DMS114 treated with DMSO at 0.1 percent for 48 hours (cell line): ENCODE data around the gene SARS2.
A peak's percentile ranks its signal among the peaks of the same experiment; 100 is the strongest.
"Not testable (repeated sequence)": the region's sequence is repeated elsewhere in the genome, so short reads cannot be mapped to it uniquely, and the experiment has no call there.

ENCODE experiments used
- DNase-seq: peaks from one replicate; lab custom pipeline; 2025; ENCODE audit not compliant: unreplicated experiment; lab: John Stamatoyannopoulos, UW

Gene SARS2

GRCh38 chr19:38929929-38930775 is at the start of gene SARS2:
SARS2 (minus strand) TSS chr19:38930763; CDS start chr19:38930736, 27 bp downstream.
- peak; percentile 93 for DNase-seq

- DNase-seq = no peak
Measured at GRCh38 chr19:38979812-38980211, 49.2 kb upstream of the SARS2 start.

GRCh38 chr19:38978326-38978689 is 47.7 kb upstream of the SARS2 start:
- DNase-seq = no peak

GRCh38 chr19:38977445-38978325 is 47.1 kb upstream of the SARS2 start:
- DNase-seq = no peak

GRCh38 chr19:38975861-38976271 is 45.3 kb upstream of the SARS2 start:
- no peak for DNase-seq

- DNase-seq = peak; percentile 57
Measured at GRCh38 chr19:38975214-38975860, 44.8 kb upstream of the SARS2 start, which contains the start of gene FBXO17. FBXO17 (minus strand) TSS chr19:38975742; CDS start chr19:38950319, 25,423 bp downstream.

- no peak for DNase-seq
Measured at GRCh38 chr19:38974624-38975213, 44.2 kb upstream of the SARS2 start.

GRCh38 chr19:38971672-38972071 is 41.1 kb upstream of the SARS2 start:
- DNase-seq = no peak

GRCh38 chr19:38970664-38971532 is 40.3 kb upstream of the SARS2 start:
- DNase-seq = no peak

- not testable (repeated sequence) for DNase-seq
Measured at GRCh38 chr19:38966149-38966548, 35.6 kb upstream of the SARS2 start.

- no peak for DNase-seq
Measured at GRCh38 chr19:38964738-38965137, 34.2 kb upstream of the SARS2 start.

- no peak for DNase-seq
Measured at GRCh38 chr19:38959618-38960017, 29.1 kb upstream of the SARS2 start.

- DNase-seq = no peak
Measured at GRCh38 chr19:38958301-38958700, 27.7 kb upstream of the SARS2 start.

- DNase-seq = no peak
Measured at GRCh38 chr19:38956264-38956663, 25.7 kb upstream of the SARS2 start.

- DNase-seq = no peak
Measured at GRCh38 chr19:38953677-38954076, 23.1 kb upstream of the SARS2 start.

GRCh38 chr19:38952395-38953165 is 22.0 kb upstream of the SARS2 start:
- DNase-seq = no peak

GRCh38 chr19:38951187-38951586 is 20.6 kb upstream of the SARS2 start:
- DNase-seq = no peak

GRCh38 chr19:38949580-38950367 is 19.2 kb upstream of the SARS2 start:
- DNase-seq = no peak
